Glutamatergic neuron (in vitro differentiated cells): ENCODE data around the gene SERP1. TPM values are rescaled to one million over a fixed set of nuclear protein-coding genes. Genes with fewer than 3 reads are reported as not detected.
"Not testable (repeated sequence)": the region's sequence is repeated elsewhere in the genome, so short reads cannot be mapped to it uniquely, and the experiment has no call there.

ENCODE experiments used
- DNase-seq: peaks from one replicate; pipeline ENCODE4 v3.0.0; 2022
- H3K27ac Mint-ChIP-seq: one replicate; pipeline ENCODE4 v1.8.0; 2020; ENCODE audit warnings: mild to moderate bottlenecking, mixed read lengths, inconsistent platforms; ENCODE audit not compliant: unreplicated experiment
- H3K27me3 Mint-ChIP-seq: one replicate; pipeline ENCODE4 v1.8.0; 2020; ENCODE audit warnings: mild to moderate bottlenecking, moderate library complexity, mixed read lengths, inconsistent platforms; ENCODE audit not compliant: unreplicated experiment
- H3K36me3 Mint-ChIP-seq: one replicate; pipeline ENCODE4 v1.8.0; 2020; ENCODE audit warnings: mild to moderate bottlenecking, mixed read lengths, inconsistent platforms; ENCODE audit not compliant: unreplicated experiment
- H3K4me1 Mint-ChIP-seq: one replicate; pipeline ENCODE4 v1.8.0; 2020; ENCODE audit warnings: mild to moderate bottlenecking, low read depth, mixed read lengths, inconsistent platforms; ENCODE audit not compliant: unreplicated experiment
- H3K4me3 Mint-ChIP-seq: one replicate; pipeline ENCODE4 v1.8.0; 2020; ENCODE audit warnings: mild to moderate bottlenecking, mixed read lengths, inconsistent platforms; ENCODE audit not compliant: unreplicated experiment
- H3K9me3 Mint-ChIP-seq: one replicate; pipeline ENCODE4 v1.8.0; 2020; ENCODE audit warnings: mild to moderate bottlenecking, moderate library complexity, mixed read lengths, inconsistent platforms; ENCODE audit not compliant: unreplicated experiment
- CTCF ChIP-seq: fragments of 200-600 bp; sonication (generic); IDR thresholded peaks from one replicate; pipeline ENCODE4 v1.5.0; 2021; ENCODE audit not compliant: partially characterized antibody, unreplicated experiment
- total RNA-seq: library from RNA; stranded (reverse); fragmentation: NEBNext Ultra II Directional; extraction: Animal tissue kit (Norgen Biotek cat#: 25700); gene quantifications from one replicate; pipeline ENCODE4 v1.2.1, GENCODE V29; 2021; ENCODE audit not compliant: unreplicated experiment

The SERP1 gene
- total RNA-seq, 1 donor from 2014 or later, result 45.2 TPM

- Mint-ChIP-seq H3K9me3 (no peaks in the 10 kb centered on the region), H3K27ac (no peak overlapping the region), H3K4me1 (no peaks in the 10 kb centered on the region), H3K4me3 (no peak overlapping the region), H3K36me3 (no peaks in the 10 kb centered on the region), H3K27me3 (no peaks in the 10 kb centered on the region)
- TF ChIP-seq CTCF, result no peak
- no peak for DNase-seq
These were observed 37.9 kb downstream of the SERP1 start for GRCh38 chr3:150508401-150508800.

- no peak overlapping the region for H3K27ac Mint-ChIP-seq
- TF ChIP-seq CTCF, result no peak
- H3K4me3 Mint-ChIP-seq, result no peak overlapping the region
- no peaks in the 10 kb centered on the region for H3K4me1 Mint-ChIP-seq
- no peak for DNase-seq
- no peaks in the 10 kb centered on the region for H3K27me3 Mint-ChIP-seq
- peaks cover 8% of the 10 kb centered on the region for H3K36me3 Mint-ChIP-seq
- peaks cover 9% of the 10 kb centered on the region for H3K9me3 Mint-ChIP-seq
These were observed 41.8 kb downstream of the SERP1 start for GRCh38 chr3:150504483-150504882.

GRCh38 chr3:150503402-150504099 is 42.7 kb downstream of the SERP1 start:
- Mint-ChIP-seq H3K4me1 (no peaks in the 10 kb centered on the region), H3K4me3 (no peak overlapping the region), H3K9me3 (peaks cover 9% of the 10 kb centered on the region), H3K36me3 (peaks cover 12% of the 10 kb centered on the region), H3K27ac (no peak overlapping the region), H3K27me3 (no peaks in the 10 kb centered on the region)
- DNase-seq, result no peak
- TF ChIP-seq CTCF, result no peak

GRCh38 chr3:150500960-150501359 is 45.3 kb downstream of the SERP1 start:
- H3K4me1 Mint-ChIP-seq, H3K4me3 Mint-ChIP-seq, H3K27me3 Mint-ChIP-seq, H3K27ac Mint-ChIP-seq, H3K9me3 Mint-ChIP-seq, DNase-seq: not testable (repeated sequence)
- H3K36me3 Mint-ChIP-seq, result peaks cover 12% of the 10 kb centered on the region

GRCh38 chr3:150497956-150498355 is 48.3 kb downstream of the SERP1 start:
- Mint-ChIP-seq H3K36me3 (peaks cover 12% of the 10 kb centered on the region), H3K4me1 (no peaks in the 10 kb centered on the region)

More at GRCh38 chr3:150497956-150498355, 48.3 kb downstream of the SERP1 start:
- Mint-ChIP-seq H3K9me3 (peaks cover 9% of the 10 kb centered on the region), H3K4me3 (no peak overlapping the region), H3K27me3 (no peaks in the 10 kb centered on the region), H3K27ac (no peak overlapping the region)
- no peak for TF ChIP-seq CTCF
- no peak for DNase-seq
